Measurements from ENCODE around the gene SNX9.
"Not testable (repeated sequence)": the region's sequence is repeated elsewhere in the genome, so short reads cannot be mapped to it uniquely, and the experiment has no call there.

DNA sequence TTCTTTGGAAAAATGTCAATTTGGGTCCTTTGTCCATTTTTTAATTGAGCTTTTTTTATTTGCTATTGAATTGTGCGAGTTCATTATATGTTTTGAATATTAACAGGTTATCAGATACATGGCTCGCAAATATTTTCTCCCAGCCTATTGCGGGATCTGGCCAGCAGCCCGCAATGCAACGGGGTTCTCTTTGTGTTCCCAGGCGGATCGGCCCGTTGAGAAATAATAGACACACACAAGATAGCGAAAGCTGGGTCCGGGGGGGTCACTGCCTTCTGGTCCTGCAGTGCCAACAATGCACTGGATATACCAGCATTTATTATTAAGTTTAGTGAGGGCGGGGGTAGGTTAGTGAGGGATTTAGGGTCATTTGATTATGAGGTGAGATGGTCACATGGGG, 77.2 kb downstream of the SNX9 start:
- TF ChIP-seq, protein P1, sequence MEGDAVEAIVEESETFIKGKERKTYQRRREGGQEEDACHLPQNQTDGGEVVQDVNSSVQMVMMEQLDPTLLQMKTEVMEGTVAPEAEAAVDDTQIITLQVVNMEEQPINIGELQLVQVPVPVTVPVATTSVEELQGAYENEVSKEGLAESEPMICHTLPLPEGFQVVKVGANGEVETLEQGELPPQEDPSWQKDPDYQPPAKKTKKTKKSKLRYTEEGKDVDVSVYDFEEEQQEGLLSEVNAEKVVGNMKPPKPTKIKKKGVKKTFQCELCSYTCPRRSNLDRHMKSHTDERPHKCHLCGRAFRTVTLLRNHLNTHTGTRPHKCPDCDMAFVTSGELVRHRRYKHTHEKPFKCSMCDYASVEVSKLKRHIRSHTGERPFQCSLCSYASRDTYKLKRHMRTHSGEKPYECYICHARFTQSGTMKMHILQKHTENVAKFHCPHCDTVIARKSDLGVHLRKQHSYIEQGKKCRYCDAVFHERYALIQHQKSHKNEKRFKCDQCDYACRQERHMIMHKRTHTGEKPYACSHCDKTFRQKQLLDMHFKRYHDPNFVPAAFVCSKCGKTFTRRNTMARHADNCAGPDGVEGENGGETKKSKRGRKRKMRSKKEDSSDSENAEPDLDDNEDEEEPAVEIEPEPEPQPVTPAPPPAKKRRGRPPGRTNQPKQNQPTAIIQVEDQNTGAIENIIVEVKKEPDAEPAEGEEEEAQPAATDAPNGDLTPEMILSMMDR (IDR thresholded peaks at IDR 0.05; ENCODE audit: poor library complexity, severe bottlenecking): not testable (repeated sequence)
- not testable (repeated sequence) for TF ChIP-seq EZH2 (IDR thresholded peaks at IDR 0.05; ENCODE audit: borderline replicate concordance, insufficient read depth, low read length, poor library complexity, severe bottlenecking); POLR2AphosphoS5 (IDR thresholded peaks at IDR 0.05); MXI1 (conservative IDR thresholded peaks at IDR 0.05; ENCODE audit: poor library complexity, severe bottlenecking); EP300 (conservative IDR thresholded peaks at IDR 0.05; ENCODE audit: poor library complexity, severe bottlenecking)

Data from neural cell (in vitro differentiated cells).